Keratinocyte (primary cell): ENCODE data around the gene PRLH. TPM values are rescaled to one million over a fixed set of nuclear protein-coding genes. Genes with fewer than 3 reads are reported as not detected.
"Not testable (repeated sequence)": the region's sequence is repeated elsewhere in the genome, so short reads cannot be mapped to it uniquely, and the experiment has no call there.

Experiments
- DNase-seq: peaks from one replicate; pipeline ENCODE4 v3.0.0-alpha.2; 2011; ENCODE audit warnings: low read depth, missing footprints, low spot score
- FAIRE-seq: peaks from 2 replicates; lab custom pipeline; 2011; peaks lifted over from hg19 to GRCh38; lab: Jason Lieb, UNC
- H2AFZ ChIP-seq: 2 replicates; pipeline ENCODE4 v1.6.0; 2012; ENCODE audit warnings: low read length, control low read depth, inconsistent platforms; ENCODE audit not compliant: control insufficient read depth
- H3K27ac ChIP-seq: 2 replicates; pipeline ENCODE4 v1.5.1; 2011; ENCODE audit warnings: low read length; ENCODE audit not compliant: control insufficient read depth, insufficient read depth
- H3K27me3 ChIP-seq: 3 replicates; pipeline ENCODE4 v1.6.0; 2011; ENCODE audit warnings: low read length; ENCODE audit not compliant: control insufficient read depth, insufficient read depth; ENCODE audit errors: extremely low read depth
- H3K36me3 ChIP-seq, 2 experiments: 2 replicates in 1 of 2; 3 replicates in 1 of 2; pipeline ENCODE4 v1.5.1; 2011; ENCODE audit warnings: low read length in 2 of 2, mild to moderate bottlenecking in 1 of 2; ENCODE audit not compliant: control insufficient read depth in 2 of 2, insufficient read depth in 2 of 2; ENCODE audit errors: extremely low read depth in 1 of 2
- H3K4me1 ChIP-seq: 3 replicates; pipeline ENCODE4 v1.5.1; 2011; ENCODE audit warnings: low read length; ENCODE audit not compliant: control insufficient read depth, insufficient read depth; ENCODE audit errors: extremely low read depth
- H3K4me2 ChIP-seq: 3 replicates; pipeline ENCODE4 v1.6.0; 2011; ENCODE audit warnings: low read depth, low read length; ENCODE audit not compliant: control insufficient read depth, insufficient read depth; ENCODE audit errors: extremely low read depth
- H3K4me3 ChIP-seq, 3 experiments: fragments of 200-600 bp in 1 of 3; sonication (generic) in 1 of 3; 2 replicates in 2 of 3; 3 replicates in 1 of 3; pipeline ENCODE4 v1.5.1; 2011 to 2016; ENCODE audit warnings: low read length in 3 of 3, mild to moderate bottlenecking in 3 of 3, control low read depth in 2 of 3, inconsistent platforms in 1 of 3, low read depth in 1 of 3, mixed read lengths in 1 of 3, mixed run types in 1 of 3, moderate library complexity in 1 of 3; ENCODE audit not compliant: control insufficient read depth in 2 of 3, insufficient read depth in 2 of 3; ENCODE audit errors: extremely low read depth in 1 of 3
- H3K79me2 ChIP-seq: 2 replicates; pipeline ENCODE4 v1.6.0; 2012; ENCODE audit warnings: low read length; ENCODE audit not compliant: control insufficient read depth, insufficient read depth
- H3K9ac ChIP-seq: 3 replicates; pipeline ENCODE4 v1.6.0; 2011; ENCODE audit warnings: low read length; ENCODE audit not compliant: control insufficient read depth, insufficient read depth; ENCODE audit errors: extremely low read depth
- H3K9me1 ChIP-seq: 3 replicates; pipeline ENCODE4 v1.6.0; 2011; ENCODE audit warnings: low read length; ENCODE audit not compliant: control insufficient read depth, insufficient read depth; ENCODE audit errors: extremely low read depth
- H3K9me3 ChIP-seq: 2 replicates; pipeline ENCODE4 v1.5.1; 2012; ENCODE audit warnings: low read depth, low read length; ENCODE audit not compliant: control insufficient read depth
- H4K20me1 ChIP-seq: 3 replicates; pipeline ENCODE4 v1.6.0; 2011; ENCODE audit warnings: low read length; ENCODE audit not compliant: control insufficient read depth, insufficient read depth; ENCODE audit errors: extremely low read depth
- CTCF ChIP-seq, 3 experiments: IDR thresholded peaks in 1 of 3; conservative IDR thresholded peaks in 1 of 3; optimal IDR thresholded peaks in 1 of 3; 2 replicates in 2 of 3; 3 replicates in 1 of 3; pipeline versions ENCODE3 to v1.5.1; 2011; ENCODE audit warnings: low read length in 3 of 3, mild to moderate bottlenecking in 3 of 3, moderate library complexity in 2 of 3, control low read depth in 1 of 3, inconsistent platforms in 1 of 3; ENCODE audit not compliant: insufficient read depth in 2 of 3; ENCODE audit errors: extremely low read depth in 1 of 3
- EZH2 ChIP-seq: IDR thresholded peaks from one replicate; pipeline ENCODE4 v1.6.1; 2012; ENCODE audit warnings: inconsistent platforms, mild to moderate bottlenecking, low read length, moderate library complexity
- dilution Hi-C: fragments of 300-500 bp; cut with MboI; formaldehyde crosslinking; loops from one replicate; pipeline ENCODE4 v1.7.0; 2020; ENCODE audit warnings: low sequenced_read_pairs; ENCODE audit not compliant: extremely low pct_ligation_motif_present
- polyA plus RNA-seq, 5 experiments: library from polyadenylated mRNA; depleted of rRNA in 3 of 5; stranded (reverse) in 3 of 5; stranded (forward) in 1 of 5; unstranded in 1 of 5; fragments of >200 nt; gene quantifications; 1 replicate in 1 of 5; 2 replicates in 3 of 5; 3 replicates in 1 of 5; pipeline versions ENCODE4 v1.2.1 to v1.2.3, GENCODE V29; 2011 to 2012; ENCODE audit warnings: missing spikeins in 2 of 5, low read depth in 1 of 5, low replicate concordance in 1 of 5

Gene PRLH
- polyA plus RNA-seq, 1 donor (not counting 4 experiments of a cell fraction or from before 2014, with no cell fraction given): not detected

- Histone ChIP-seq H3K79me2 (no peaks in the 10 kb centered on the region), H3K4me3 (no peak overlapping the region), H3K27ac (no peak overlapping the region), H2AFZ (no peak overlapping the region), H3K4me2 (no peak overlapping the region), H3K36me3 (no peaks in the 10 kb centered on the region), H3K4me1 (peaks cover 8% of the 10 kb centered on the region), H3K9me3 (no peaks in the 10 kb centered on the region), H4K20me1 (no peaks in the 10 kb centered on the region), H3K9ac (no peak overlapping the region), H3K9me1 (no peaks in the 10 kb centered on the region), H3K27me3 (peaks cover 5% of the 10 kb centered on the region)
- no peak for DNase-seq
- dilution Hi-C loops: no loop called here
- TF ChIP-seq EZH2 (no peak), CTCF (optimal IDR thresholded peaks at IDR 0.05 in 1 of 3, IDR thresholded peaks at IDR 0.05 in 1 of 3, conservative IDR thresholded peaks at IDR 0.05 in 1 of 3; ENCODE audit: extremely low read depth in 1 of 3, insufficient read depth in 2 of 3, low read length in 3 of 3) (peak in 1 of 3 experiments; percentile 20)
- FAIRE-seq: no peak
Measured at GRCh38 chr2:237604960-237605359, 38.6 kb downstream of the PRLH start.

GRCh38 chr2:237606522-237606921 lies 40.1 kb downstream of the PRLH start:
- H3K27ac ChIP-seq, FAIRE-seq, H3K9ac ChIP-seq, dilution Hi-C loops, H3K36me3 ChIP-seq, H3K79me2 ChIP-seq, DNase-seq, H3K9me3 ChIP-seq, H3K9me1 ChIP-seq, H3K27me3 ChIP-seq, H3K4me2 ChIP-seq, H2AFZ ChIP-seq, H3K4me3 ChIP-seq, H3K4me1 ChIP-seq, H4K20me1 ChIP-seq: not testable (repeated sequence)
